IPS-15b (cell line): ENCODE data around the gene POLD3.

Experiments used
- H3K27me3 ChIP-seq: one replicate; pipeline ENCODE4 v1.6.1; 2013; ENCODE audit warnings: low read length; ENCODE audit not compliant: control insufficient read depth, insufficient read depth
- H3K36me3 ChIP-seq: one replicate; pipeline ENCODE4 v1.6.1; 2013; ENCODE audit warnings: low read length; ENCODE audit not compliant: control insufficient read depth, insufficient read depth
- H3K4me1 ChIP-seq: one replicate; pipeline ENCODE4 v1.6.1; 2013; ENCODE audit warnings: mild to moderate bottlenecking, low read length; ENCODE audit not compliant: control insufficient read depth, insufficient read depth
- H3K4me3 ChIP-seq: one replicate; pipeline ENCODE4 v1.5.1; 2013; ENCODE audit warnings: low read depth, low read length
- H3K9ac ChIP-seq: one replicate; pipeline ENCODE4 v1.6.1; 2013; ENCODE audit warnings: low read depth, mild to moderate bottlenecking, low read length
- H3K9me3 ChIP-seq: one replicate; pipeline ENCODE4 v1.6.1; 2013; ENCODE audit warnings: mild to moderate bottlenecking, low read length; ENCODE audit not compliant: control insufficient read depth, insufficient read depth

Gene POLD3

DNA sequence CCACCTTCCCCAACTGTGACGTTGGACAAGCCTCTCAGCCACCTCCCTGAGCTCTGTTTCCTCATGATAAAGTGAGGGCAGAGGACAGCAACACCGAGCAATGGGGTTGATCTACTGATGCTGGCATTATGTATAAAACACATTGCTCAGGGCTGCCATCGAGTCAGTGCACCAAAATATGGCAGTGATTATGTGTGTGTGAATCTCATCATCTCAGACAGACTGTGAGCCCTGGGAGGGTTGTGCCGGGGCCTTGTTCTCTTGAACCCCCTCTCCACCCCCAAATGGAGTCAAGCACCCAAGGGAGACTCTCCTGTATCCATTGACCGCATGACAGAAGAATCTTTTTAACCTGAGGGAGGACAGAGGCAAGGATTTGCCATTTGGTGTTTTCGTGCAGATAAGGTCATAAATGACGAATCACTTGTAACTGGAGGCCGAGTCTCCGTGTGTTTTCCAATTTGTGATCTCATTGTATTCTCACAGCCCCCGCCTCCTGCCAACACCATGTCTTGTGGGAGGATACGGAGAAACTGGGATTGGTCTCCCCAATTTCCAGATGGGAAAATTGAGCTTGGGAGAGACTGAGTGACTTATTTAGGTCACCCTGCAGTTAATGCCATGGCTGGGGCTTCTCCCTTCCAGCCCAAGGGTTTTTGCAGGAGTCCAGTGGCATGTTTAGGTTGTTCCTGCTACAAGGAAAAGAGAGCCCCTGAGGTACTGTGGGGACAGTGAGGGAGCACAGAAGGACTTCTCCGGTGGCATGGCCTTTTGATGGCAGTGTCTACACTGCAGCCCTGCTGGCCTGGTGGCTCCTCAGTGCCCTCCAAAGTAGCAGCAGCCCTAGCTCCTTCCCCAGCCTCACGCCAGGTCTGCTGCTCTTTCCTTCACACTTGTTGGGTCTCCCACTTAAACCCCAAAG lies 86.5 kb downstream of the POLD3 start:
- Histone ChIP-seq H3K27me3 (peaks cover 4% of the 10 kb centered on the region), H3K4me3 (no peak overlapping the region), H3K9ac (no peak overlapping the region), H3K36me3 (no peaks in the 10 kb centered on the region), H3K4me1 (no peaks in the 10 kb centered on the region), H3K9me3 (no peaks in the 10 kb centered on the region)

- H3K4me1 ChIP-seq, result no peaks in the 10 kb centered on the region
- H3K9me3 ChIP-seq, result no peaks in the 10 kb centered on the region
- H3K36me3 ChIP-seq, result no peaks in the 10 kb centered on the region
- H3K9ac ChIP-seq, result no peak overlapping the region
- no peak overlapping the region for H3K4me3 ChIP-seq
- peaks cover 8% of the 10 kb centered on the region for H3K27me3 ChIP-seq
Observed at GRCh38 chr11:74679513-74679865, 87.1 kb downstream of the POLD3 start.

DNA sequence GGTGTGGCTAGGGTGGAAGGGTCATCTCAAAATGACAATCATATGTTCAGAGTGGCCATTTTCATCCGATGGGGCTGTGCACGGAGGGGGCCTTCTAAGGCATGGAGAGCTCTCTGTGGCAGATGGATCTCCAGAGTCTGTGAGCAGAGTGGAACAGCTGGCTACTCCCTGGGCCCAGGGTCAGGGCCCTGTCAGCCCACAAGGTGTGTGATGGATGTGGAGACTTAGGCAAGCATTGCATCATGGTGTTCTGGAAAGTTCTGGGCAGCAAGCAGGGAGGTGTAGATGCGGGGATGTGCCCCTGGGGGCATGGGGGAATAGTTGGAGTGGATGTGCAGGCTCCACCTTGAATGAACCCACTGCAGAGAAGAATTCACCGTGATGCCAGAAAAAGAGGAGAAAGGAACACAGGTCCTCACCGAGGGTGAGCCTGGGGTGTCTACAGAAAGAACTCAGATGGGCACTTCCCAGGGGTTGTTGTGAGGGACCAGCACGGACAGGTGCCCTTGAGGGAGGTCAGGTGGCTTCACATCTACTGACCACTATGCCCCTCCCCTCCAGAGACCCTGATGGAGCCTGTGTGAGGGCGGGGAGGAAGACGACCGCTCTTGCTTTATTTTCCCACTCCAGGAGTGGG lies 87.8 kb downstream of the POLD3 start:
- no peaks in the 10 kb centered on the region for H3K4me1 ChIP-seq
- no peak overlapping the region for H3K4me3 ChIP-seq
- H3K9ac ChIP-seq, result no peak overlapping the region
- H3K9me3 ChIP-seq, result no peaks in the 10 kb centered on the region
- H3K27me3 ChIP-seq, result peaks cover 8% of the 10 kb centered on the region
- no peaks in the 10 kb centered on the region for H3K36me3 ChIP-seq

DNA sequence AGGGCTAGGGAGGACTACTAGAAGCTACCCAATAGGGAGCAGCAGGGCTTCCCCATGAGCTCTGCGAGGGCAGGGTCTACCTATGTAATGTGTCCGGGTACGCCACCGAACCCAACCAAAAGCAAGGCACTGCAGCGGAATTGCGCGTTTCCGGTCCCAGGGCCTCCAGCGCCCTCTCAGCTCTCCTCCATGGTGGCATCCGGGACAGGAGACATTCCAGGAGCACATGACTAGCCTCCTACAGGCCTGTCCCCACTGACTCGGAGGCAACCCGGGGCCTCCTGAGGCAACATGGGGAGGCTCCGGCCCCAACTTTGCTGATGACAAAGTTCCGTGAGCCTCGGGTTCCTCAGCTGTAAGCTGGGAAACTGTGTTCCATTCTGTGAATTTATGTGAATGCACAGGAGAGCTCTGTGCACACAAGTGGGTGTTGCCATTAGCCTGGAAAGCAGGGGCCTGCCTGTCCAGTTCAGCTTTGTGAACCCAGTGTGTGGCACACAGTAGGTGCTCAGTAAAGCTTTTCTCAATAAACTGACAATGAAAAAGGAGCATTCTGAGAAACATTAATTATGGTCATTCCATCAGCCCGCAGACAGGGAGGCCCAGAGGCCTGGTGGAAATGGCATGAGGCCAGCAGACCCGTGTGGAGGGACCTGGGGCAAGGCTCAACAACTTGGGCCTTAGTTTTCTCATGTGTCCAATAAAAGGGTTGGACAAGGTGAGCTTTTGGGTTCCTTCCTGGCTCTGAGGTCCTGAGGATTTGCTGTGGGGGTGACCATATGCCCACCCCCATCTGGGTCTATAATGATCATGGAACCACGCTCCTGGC lies 88.5 kb downstream of the POLD3 start:
- H3K36me3 ChIP-seq, result no peaks in the 10 kb centered on the region
- H3K9ac ChIP-seq, result no peak overlapping the region
- H3K27me3 ChIP-seq, result peaks cover 8% of the 10 kb centered on the region
- no peaks in the 10 kb centered on the region for H3K4me1 ChIP-seq
- H3K9me3 ChIP-seq, result no peaks in the 10 kb centered on the region
- H3K4me3 ChIP-seq, result no peak overlapping the region

- peaks cover 8% of the 10 kb centered on the region for H3K27me3 ChIP-seq
- no peaks in the 10 kb centered on the region for H3K4me1 ChIP-seq
- no peak overlapping the region for H3K9ac ChIP-seq
- no peak overlapping the region for H3K4me3 ChIP-seq
- no peaks in the 10 kb centered on the region for H3K9me3 ChIP-seq
- no peaks in the 10 kb centered on the region for H3K36me3 ChIP-seq
Observed at GRCh38 chr11:74681686-74682651, 89.6 kb downstream of the POLD3 start.

DNA sequence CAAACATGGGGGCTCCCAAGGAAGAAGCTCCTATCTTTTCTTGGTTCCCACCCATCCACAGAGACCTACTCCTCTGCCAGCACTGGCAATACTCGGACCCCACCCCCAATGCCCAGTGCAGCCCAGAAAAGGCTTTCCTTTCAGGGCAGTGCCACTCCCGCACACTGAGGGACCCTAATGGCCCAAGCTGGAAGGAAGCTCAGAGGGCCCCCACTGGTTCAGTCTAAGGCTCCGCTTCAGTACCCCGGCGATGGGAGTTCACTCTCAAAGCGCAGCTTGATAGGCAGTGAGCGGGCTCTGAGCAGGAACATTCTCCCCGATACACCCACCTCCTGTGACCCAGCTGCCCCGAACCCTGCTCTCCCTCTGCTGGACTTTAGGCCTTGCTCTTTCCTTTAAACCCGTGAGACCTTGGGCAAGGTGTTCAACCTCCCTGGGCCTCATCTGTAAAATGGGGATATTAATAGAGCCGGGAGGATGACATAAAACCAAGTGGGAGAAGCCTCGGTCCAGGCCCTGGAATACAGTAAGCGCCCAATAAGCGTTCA lies 90.4 kb downstream of the POLD3 start:
- peak overlapping the region; percentile 24 for H3K9ac ChIP-seq
- no peaks in the 10 kb centered on the region for H3K36me3 ChIP-seq
- H3K4me1 ChIP-seq, result no peaks in the 10 kb centered on the region
- H3K9me3 ChIP-seq, result no peaks in the 10 kb centered on the region
- H3K4me3 ChIP-seq, result peak overlapping the region; percentile 46
- H3K27me3 ChIP-seq, result peaks cover 8% of the 10 kb centered on the region

GRCh38 chr11:74683279-74683871 lies 91.0 kb downstream of the POLD3 start:
- Histone ChIP-seq H3K9ac (peak overlapping the region; percentile 24), H3K9me3 (no peaks in the 10 kb centered on the region), H3K4me3 (peak overlapping the region; percentile 46), H3K27me3 (peaks cover 8% of the 10 kb centered on the region), H3K36me3 (no peaks in the 10 kb centered on the region), H3K4me1 (no peaks in the 10 kb centered on the region)

DNA sequence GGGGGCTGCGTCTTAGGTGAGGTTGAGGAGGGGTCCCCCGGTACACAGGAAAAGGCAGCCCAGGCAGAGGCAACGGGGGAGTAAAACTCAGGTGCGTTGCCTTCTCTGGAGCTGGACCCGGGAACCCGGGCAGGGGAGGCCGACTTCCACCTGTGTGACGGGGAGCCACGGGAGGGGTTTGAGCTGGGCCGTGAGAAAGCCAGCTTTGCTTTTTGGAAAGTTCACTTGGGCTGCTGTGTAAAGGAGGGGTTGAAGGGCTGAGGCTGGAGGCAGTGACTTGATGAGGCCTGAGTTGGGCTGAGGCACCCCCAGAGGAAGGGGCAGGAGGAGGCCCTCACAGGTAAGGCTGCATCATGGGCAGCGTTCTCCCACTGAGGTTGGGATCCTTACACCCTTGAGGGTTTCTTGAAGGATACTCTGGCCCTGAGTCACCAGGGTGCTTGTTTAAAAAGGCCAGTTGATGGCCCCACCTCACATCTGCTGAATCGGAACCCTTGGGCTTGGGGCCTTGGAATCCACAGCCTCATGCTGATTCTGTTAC lies 91.6 kb downstream of the POLD3 start:
- H3K27me3 ChIP-seq, result peaks cover 8% of the 10 kb centered on the region
- no peaks in the 10 kb centered on the region for H3K36me3 ChIP-seq
- H3K4me1 ChIP-seq, result no peaks in the 10 kb centered on the region
- no peaks in the 10 kb centered on the region for H3K9me3 ChIP-seq
- H3K4me3 ChIP-seq, result peak overlapping the region; percentile 26
- H3K9ac ChIP-seq, result no peak overlapping the region

GRCh38 chr11:74684661-74685060 lies 92.3 kb downstream of the POLD3 start:
- no peaks in the 10 kb centered on the region for H3K4me1 ChIP-seq
- H3K27me3 ChIP-seq, result peaks cover 8% of the 10 kb centered on the region
- H3K9ac ChIP-seq, result no peak overlapping the region
- no peaks in the 10 kb centered on the region for H3K36me3 ChIP-seq
- no peak overlapping the region for H3K4me3 ChIP-seq
- no peaks in the 10 kb centered on the region for H3K9me3 ChIP-seq

GRCh38 chr11:74685338-74685737 lies 93.0 kb downstream of the POLD3 start:
- Histone ChIP-seq H3K9ac (no peak overlapping the region), H3K4me1 (no peaks in the 10 kb centered on the region), H3K9me3 (no peaks in the 10 kb centered on the region), H3K4me3 (no peak overlapping the region), H3K36me3 (no peaks in the 10 kb centered on the region), H3K27me3 (peaks cover 8% of the 10 kb centered on the region)
